ENCODE data around the gene LY6G6F.

DNA sequence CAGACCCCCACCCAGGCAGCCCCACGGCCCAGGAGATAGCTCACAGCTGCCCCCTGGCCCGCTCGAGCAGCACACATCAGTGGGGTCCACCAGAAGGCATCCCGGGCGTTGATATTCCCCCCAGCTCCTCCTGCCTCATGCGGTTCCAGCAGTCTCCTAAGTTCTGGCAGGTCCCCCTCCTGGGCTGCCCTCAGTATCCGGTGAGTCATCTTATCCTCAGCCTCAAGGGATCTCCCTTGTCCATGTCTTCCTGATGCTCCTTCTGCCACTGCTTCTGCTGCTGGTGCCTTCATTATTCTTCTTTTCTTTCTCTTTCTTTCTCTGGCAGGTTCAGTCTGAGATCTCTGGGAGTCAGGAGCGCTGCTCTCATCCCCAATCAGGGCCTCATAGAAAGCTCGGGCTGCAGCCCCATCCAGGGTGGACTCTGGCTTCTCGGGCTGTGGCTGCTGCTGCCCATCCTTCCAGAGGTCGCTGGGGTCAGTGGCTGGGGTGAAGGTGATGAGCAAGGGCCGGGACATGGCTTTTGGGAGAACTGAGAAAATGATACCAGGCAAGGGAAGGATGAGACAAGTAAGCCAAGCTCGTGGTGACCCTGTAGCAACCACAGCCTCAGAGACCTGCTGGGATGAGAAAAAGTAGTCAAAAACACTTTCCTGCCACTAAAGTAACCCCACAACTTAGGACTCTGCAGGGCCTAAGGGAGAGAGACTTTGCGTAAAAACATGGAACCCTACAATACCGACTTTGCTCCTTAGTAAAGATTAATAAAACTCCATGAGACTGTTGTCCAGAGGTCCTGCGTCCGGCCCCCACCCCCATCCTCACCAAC is 42.5 kb upstream of the LY6G6F start:
- TF ChIP-seq TEAD4 (IDR thresholded peaks at IDR 0.05) (no peak), EP300 (IDR thresholded peaks at IDR 0.05; ENCODE audit: borderline replicate concordance) (no peak), CEBPB (IDR thresholded peaks at IDR 0.05) (no peak), MAX (IDR thresholded peaks at IDR 0.05) (no peak)

Measured in Ishikawa (cell line).